SJSA1 (cell line): ENCODE measurements around the gene MAPKAP1. TPM values are rescaled to one million over a fixed set of nuclear protein-coding genes. Genes with fewer than 3 reads are reported as not detected.
A peak's percentile ranks its signal among the peaks of the same experiment; 100 is the strongest.

Experiments used
- DNase-seq, 2 experiments: peaks; one replicate each; pipeline ENCODE4 v3.0.0-alpha.2; 2015 to 2020; ENCODE audit warnings: low spot score in 2 of 2, low read depth in 1 of 2
- H3K27ac ChIP-seq: fragments of 250-450 bp; sonication (Bioruptor Pico); 2 replicates; pipeline ENCODE4 v1.5.1; 2020; ENCODE audit warnings: mild to moderate bottlenecking, moderate library complexity
- H3K27me3 ChIP-seq: fragments of 250-450 bp; sonication (Bioruptor Pico); replicated peaks from 2 replicates; pipeline ENCODE4 v1.5.1; 2020; ENCODE audit warnings: mild to moderate bottlenecking, moderate library complexity
- H3K36me3 ChIP-seq: fragments of 250-450 bp; sonication (Bioruptor Pico); 2 replicates; pipeline ENCODE4 v1.5.1; 2020; ENCODE audit warnings: mild to moderate bottlenecking
- H3K4me1 ChIP-seq: fragments of 250-450 bp; sonication (Bioruptor Pico); replicated peaks from 2 replicates; pipeline ENCODE4 v1.6.1; 2021; ENCODE audit warnings: mild to moderate bottlenecking
- H3K4me3 ChIP-seq: fragments of 250-450 bp; sonication (Bioruptor Pico); 2 replicates; pipeline ENCODE4 v1.5.1; 2020; ENCODE audit warnings: mild to moderate bottlenecking
- H3K9me3 ChIP-seq: fragments of 250-450 bp; sonication (Bioruptor Pico); replicated peaks from 2 replicates; pipeline ENCODE4 v1.5.1; 2020; ENCODE audit warnings: mild to moderate bottlenecking
- total RNA-seq: library from RNA; depleted of rRNA; stranded (reverse); fragments of >200 nt; shearing (Covaris generic); gene quantifications from 2 replicates; pipeline ENCODE4 v1.2.3, GENCODE V29; 2014

The MAPKAP1 gene
- total RNA-seq, 1 experiment from 2014 or later = 76.2 TPM

- DNase-seq = peak; percentile 95 to 97
- Histone ChIP-seq H3K9me3 (no peaks in the 10 kb centered on the region), H3K27ac (peak overlapping the region; percentile 74), H3K4me1 (peaks cover 30% of the 10 kb centered on the region), H3K27me3 (no peaks in the 10 kb centered on the region), H3K4me3 (peak overlapping the region; percentile 66), H3K36me3 (peaks cover 9% of the 10 kb centered on the region; the same call in 1 of the 2 replicates)
Measured at GRCh38 chr9:125746017-125746773, 39.2 kb upstream of the MAPKAP1 start.

GRCh38 chr9:125745682-125746016, 38.6 kb upstream of the MAPKAP1 start:
- H3K36me3 ChIP-seq = peaks cover 9% of the 10 kb centered on the region; the same call in 1 of the 2 replicates
- H3K9me3 ChIP-seq = no peaks in the 10 kb centered on the region
- H3K4me3 ChIP-seq = peak overlapping the region; percentile 66
- H3K4me1 ChIP-seq = peaks cover 30% of the 10 kb centered on the region
- no peaks in the 10 kb centered on the region for H3K27me3 ChIP-seq
- DNase-seq = no peak
- H3K27ac ChIP-seq = peak overlapping the region; percentile 74

GRCh38 chr9:125745018-125745417, 38.0 kb upstream of the MAPKAP1 start:
- Histone ChIP-seq H3K9me3 (no peaks in the 10 kb centered on the region), H3K4me3 (no peak overlapping the region), H3K36me3 (peaks cover 6% of the 10 kb centered on the region; the same call in 1 of the 2 replicates), H3K27me3 (no peaks in the 10 kb centered on the region), H3K27ac (peak overlapping the region; percentile 74), H3K4me1 (peaks cover 30% of the 10 kb centered on the region)
- DNase-seq = no peak

- Histone ChIP-seq H3K36me3 (peaks cover 3% of the 10 kb centered on the region; the same call in 1 of the 2 replicates), H3K9me3 (no peaks in the 10 kb centered on the region), H3K27me3 (no peaks in the 10 kb centered on the region), H3K4me3 (no peak overlapping the region), H3K4me1 (peaks cover 30% of the 10 kb centered on the region), H3K27ac (peak overlapping the region; percentile 74)
- peak in 1 of 2 experiments; percentile 31 for DNase-seq
Measured at GRCh38 chr9:125744616-125745015, 37.6 kb upstream of the MAPKAP1 start.

GRCh38 chr9:125743682-125744428, 36.8 kb upstream of the MAPKAP1 start:
- H3K9me3 ChIP-seq = no peaks in the 10 kb centered on the region
- no peak for DNase-seq
- no peak overlapping the region for H3K27ac ChIP-seq
- no peak overlapping the region for H3K4me3 ChIP-seq
- H3K27me3 ChIP-seq = no peaks in the 10 kb centered on the region
- peaks cover 3% of the 10 kb centered on the region; the same call in 1 of the 2 replicates for H3K36me3 ChIP-seq
- peaks cover 30% of the 10 kb centered on the region for H3K4me1 ChIP-seq

GRCh38 chr9:125742657-125743056, 35.6 kb upstream of the MAPKAP1 start:
- Histone ChIP-seq H3K4me1 (peaks cover 22% of the 10 kb centered on the region), H3K36me3 (no peaks in the 10 kb centered on the region), H3K27me3 (no peaks in the 10 kb centered on the region), H3K27ac (no peak overlapping the region), H3K4me3 (no peak overlapping the region), H3K9me3 (no peaks in the 10 kb centered on the region)
- DNase-seq = no peak

GRCh38 chr9:125739436-125739835, 32.4 kb upstream of the MAPKAP1 start:
- Histone ChIP-seq H3K36me3 (no peaks in the 10 kb centered on the region), H3K4me1 (peaks cover 2% of the 10 kb centered on the region), H3K27ac (no peak overlapping the region), H3K9me3 (no peaks in the 10 kb centered on the region), H3K4me3 (no peak overlapping the region), H3K27me3 (no peaks in the 10 kb centered on the region)
- DNase-seq = no peak

GRCh38 chr9:125732562-125732961, 25.6 kb upstream of the MAPKAP1 start:
- no peak overlapping the region for H3K4me3 ChIP-seq
- H3K4me1 ChIP-seq = no peaks in the 10 kb centered on the region
- no peaks in the 10 kb centered on the region for H3K36me3 ChIP-seq
- no peaks in the 10 kb centered on the region for H3K9me3 ChIP-seq
- H3K27ac ChIP-seq = no peak overlapping the region
- H3K27me3 ChIP-seq = no peaks in the 10 kb centered on the region; the same call in 1 of the 2 replicates
- DNase-seq = no peak

GRCh38 chr9:125730168-125730567, 23.2 kb upstream of the MAPKAP1 start:
- Histone ChIP-seq H3K4me1 (no peaks in the 10 kb centered on the region), H3K27ac (no peak overlapping the region), H3K27me3 (no peaks in the 10 kb centered on the region; the same call in 1 of the 2 replicates), H3K4me3 (no peak overlapping the region), H3K36me3 (no peaks in the 10 kb centered on the region), H3K9me3 (no peaks in the 10 kb centered on the region)
- DNase-seq = no peak

GRCh38 chr9:125726456-125727132, 19.6 kb upstream of the MAPKAP1 start:
- Histone ChIP-seq H3K4me1 (no peaks in the 10 kb centered on the region), H3K36me3 (no peaks in the 10 kb centered on the region), H3K4me3 (no peak overlapping the region), H3K9me3 (no peaks in the 10 kb centered on the region), H3K27me3 (no peaks in the 10 kb centered on the region), H3K27ac (no peak overlapping the region)
- no peak for DNase-seq

- Histone ChIP-seq H3K36me3 (peaks cover 9% of the 10 kb centered on the region), H3K27me3 (no peaks in the 10 kb centered on the region), H3K9me3 (no peaks in the 10 kb centered on the region), H3K4me1 (peaks cover 3% of the 10 kb centered on the region; the same call in 1 of the 2 replicates), H3K4me3 (peak overlapping the region; percentile 75), H3K27ac (no peak overlapping the region)
- no peak for DNase-seq
Measured at GRCh38 chr9:125707472-125707804, 430 bp upstream of the MAPKAP1 start.

- Histone ChIP-seq H3K27me3 (no peaks in the 10 kb centered on the region), H3K36me3 (peaks cover 9% of the 10 kb centered on the region), H3K4me3 (peak overlapping the region; percentile 75), H3K9me3 (no peaks in the 10 kb centered on the region), H3K4me1 (peaks cover 3% of the 10 kb centered on the region; the same call in 1 of the 2 replicates), H3K27ac (no peak overlapping the region)
- DNase-seq = no peak
Measured at GRCh38 chr9:125705893-125706292, 1.1 kb downstream of the MAPKAP1 start.

GRCh38 chr9:125703662-125704061, 3.3 kb downstream of the MAPKAP1 start:
- no peaks in the 10 kb centered on the region for H3K9me3 ChIP-seq
- no peak overlapping the region for H3K27ac ChIP-seq
- no peaks in the 10 kb centered on the region for H3K27me3 ChIP-seq
- no peak for DNase-seq
- H3K4me3 ChIP-seq = no peak overlapping the region
- H3K36me3 ChIP-seq = peaks cover 9% of the 10 kb centered on the region
- peaks cover 3% of the 10 kb centered on the region; the same call in 1 of the 2 replicates for H3K4me1 ChIP-seq

- Histone ChIP-seq H3K9me3 (no peaks in the 10 kb centered on the region), H3K4me1 (no peaks in the 10 kb centered on the region), H3K4me3 (no peak overlapping the region), H3K27ac (no peak overlapping the region), H3K27me3 (no peaks in the 10 kb centered on the region), H3K36me3 (peaks cover 6% of the 10 kb centered on the region; the same call in 1 of the 2 replicates)
- DNase-seq = no peak
Measured at GRCh38 chr9:125701351-125701750, 5.7 kb downstream of the MAPKAP1 start.
